SK-N-SH (cell line): ENCODE measurements around the gene LIPH. TPM values are rescaled to one million over a fixed set of nuclear protein-coding genes. Genes with fewer than 3 reads are reported as not detected.

Source experiments
- CTCF ChIA-PET: fragments of 300-600, 350-600 bp; formaldehyde crosslinking; extraction: SDS; loops from one replicate; lab custom pipeline; 2021; lab: Yijun Ruan, JAX
- POLR2A ChIA-PET: fragments of 350-600 bp; sonication (Branson Sonifier 250); formaldehyde crosslinking; extraction: SDS; loops from one replicate; lab custom pipeline; 2020; ENCODE audit warnings: antibody characterized with exemption, inconsistent platforms; lab: Yijun Ruan, JAX
- DNase-seq: peaks from one replicate; pipeline ENCODE4 v3.0.0; 2012
- H2AFZ ChIP-seq: fragments of 200-600 bp; sonication (generic); 2 replicates; pipeline ENCODE4 v1.8.1; 2016; ENCODE audit warnings: antibody characterized with exemption, mild to moderate bottlenecking, low read depth
- H3F3A ChIP-seq: fragments of 200-600 bp; sonication (generic); replicated peaks from 2 replicates; pipeline ENCODE3; 2016; ENCODE audit warnings: antibody characterized with exemption, mild to moderate bottlenecking; ENCODE audit not compliant: insufficient read depth
- H3K27ac ChIP-seq, 2 experiments: fragments of 200-500 bp in 1 of 2; fragments of 200-600 bp in 1 of 2; sonication (Bioruptor generic) in 1 of 2; sonication (generic), shearing (Covaris generic) in 1 of 2; 2 replicates each; pipeline versions ENCODE4 v1.5.1 to v1.6.1; 2014 to 2016; ENCODE audit warnings: low read depth in 2 of 2, inconsistent platforms in 1 of 2, low read length in 1 of 2, mild to moderate bottlenecking in 1 of 2, mixed read lengths in 1 of 2
- H3K27me3 ChIP-seq: fragments of 200-600 bp; sonication (generic), shearing (Covaris generic); 2 replicates; pipeline ENCODE4 v1.6.1; 2016; ENCODE audit warnings: mixed run types; ENCODE audit not compliant: insufficient read depth
- H3K36me3 ChIP-seq, 2 experiments: fragments of 200-500 bp in 1 of 2; fragments of 200-600 bp in 1 of 2; sonication (Bioruptor generic) in 1 of 2; sonication (generic) in 1 of 2; replicated peaks in 1 of 2; 2 replicates each; pipeline versions ENCODE3 to v1.5.1; 2014 to 2016; ENCODE audit warnings: low read length in 1 of 2, mild to moderate bottlenecking in 1 of 2; ENCODE audit not compliant: insufficient read depth in 2 of 2, control insufficient read depth in 1 of 2
- H3K4me1 ChIP-seq, 2 experiments: fragments of 200-500 bp in 1 of 2; fragments of 200-600 bp in 1 of 2; sonication (Bioruptor generic) in 1 of 2; sonication (generic), shearing (Covaris generic) in 1 of 2; 2 replicates each; pipeline versions ENCODE4 v1.5.1 to v1.6.1; 2014 to 2016; ENCODE audit warnings: low read depth in 1 of 2, low read length in 1 of 2, mixed run types in 1 of 2; ENCODE audit not compliant: insufficient read depth in 2 of 2, control insufficient read depth in 1 of 2
- H3K4me2 ChIP-seq: fragments of 200-600 bp; sonication (generic), shearing (Covaris generic); 2 replicates; pipeline ENCODE4 v1.6.1; 2017; ENCODE audit warnings: mixed run types
- H3K4me3 ChIP-seq, 2 experiments: fragments of 200-500 bp in 1 of 2; fragments of 200-600 bp in 1 of 2; sonication (Bioruptor generic) in 1 of 2; sonication (generic), shearing (Covaris generic) in 1 of 2; 2 replicates each; pipeline versions ENCODE4 v1.5.1 to v1.8.1; 2014 to 2016; ENCODE audit warnings: low read depth in 2 of 2, inconsistent platforms in 1 of 2, low read length in 1 of 2, mild to moderate bottlenecking in 1 of 2, mixed read lengths in 1 of 2, moderate library complexity in 1 of 2
- H3K79me2 ChIP-seq: fragments of 200-600 bp; sonication (generic); 2 replicates; pipeline ENCODE4 v1.8.1; 2017; ENCODE audit warnings: mild to moderate bottlenecking; ENCODE audit not compliant: insufficient read depth
- H3K9ac ChIP-seq: fragments of 200-600 bp; sonication (generic); 2 replicates; pipeline ENCODE4 v1.6.1; 2017; ENCODE audit warnings: mixed run types
- H3K9me2 ChIP-seq: fragments of 200-600 bp; sonication (generic); 2 replicates; pipeline ENCODE4 v1.6.1; 2017; ENCODE audit warnings: mixed run types
- H3K9me3 ChIP-seq: fragments of 200-600 bp; sonication (generic); 2 replicates; pipeline ENCODE4 v1.6.1; 2017; ENCODE audit warnings: mixed run types, mild to moderate bottlenecking, moderate library complexity
- H4K20me1 ChIP-seq: fragments of 200-600 bp; sonication (generic); 2 replicates; pipeline ENCODE4 v1.6.1; 2017; ENCODE audit warnings: mild to moderate bottlenecking, mixed run types; ENCODE audit not compliant: insufficient read depth
- CTCF ChIP-seq: fragments of 200-600 bp; sonication (generic); IDR thresholded peaks from 2 replicates; pipeline ENCODE4 v1.6.1; 2017; ENCODE audit warnings: antibody characterized with exemption, mild to moderate bottlenecking, moderate library complexity
- FOXJ3 ChIP-seq: sonication (generic); formaldehyde crosslinking; IDR thresholded peaks from 2 replicates; pipeline ENCODE4 v1.5.1; 2020; ENCODE audit warnings: mild to moderate bottlenecking, missing genetic modification reagents
- NFIC ChIP-seq: IDR thresholded peaks from 2 replicates; pipeline ENCODE4 v1.4.0; 2012; ENCODE audit warnings: borderline replicate concordance
- PBX3 ChIP-seq: IDR thresholded peaks from 2 replicates; pipeline ENCODE4; 2012
- RFX5 ChIP-seq: IDR thresholded peaks from 2 replicates; pipeline ENCODE4 v1.6.1; 2012; ENCODE audit warnings: mild to moderate bottlenecking, improper control_type of control experiment, low read length
- TAF1 ChIP-seq: IDR thresholded peaks from 2 replicates; pipeline ENCODE4 v1.6.1; 2012; ENCODE audit warnings: low read depth, mild to moderate bottlenecking, low read length, moderate library complexity, borderline replicate concordance
- TCF12 ChIP-seq: IDR thresholded peaks from 2 replicates; pipeline ENCODE4 v1.4.0; 2012
- USF1 ChIP-seq: IDR thresholded peaks from 2 replicates; pipeline ENCODE4 v1.4.0; 2012; ENCODE audit warnings: low read depth, borderline replicate concordance
- USF2 ChIP-seq: fragments of 150-350 bp; IDR thresholded peaks from 2 replicates; pipeline ENCODE4 v1.6.1; 2017; ENCODE audit warnings: antibody characterized with exemption, low read length, low read depth, borderline replicate concordance
- YY1 ChIP-seq: IDR thresholded peaks from 2 replicates; pipeline ENCODE4 v1.4.0; 2012; ENCODE audit warnings: low read depth, mild to moderate bottlenecking
- ZBTB33 ChIP-seq: IDR thresholded peaks from 2 replicates; pipeline ENCODE4 v1.4.0; 2012; ENCODE audit warnings: low read depth, borderline replicate concordance
- WGBS: methylation state at CpG from one replicate; pipeline ENCODE4 v1.1.6; 2017; ENCODE audit warnings: low lambda C conversion rate; 5-methylcytosine and 5-hydroxymethylcytosine counted together
- polyA plus RNA-seq, 3 experiments: library from polyadenylated mRNA; depleted of rRNA; stranded (reverse); fragments of >200 nt; gene quantifications; 2 replicates each; pipeline ENCODE4 v1.2.3, GENCODE V29; 2012

The LIPH gene
- polyA plus RNA-seq, 1 of the 3 experiments (the other 2 are of a cell fraction), result not detected

- Histone ChIP-seq H3K27me3 (no peaks in the 10 kb centered on the region), H3K4me1 (peaks cover 5 to 12% of the 10 kb centered on the region in 2 experiments; a peak in 2 of 4 replicates), H3K36me3 (no peaks in the 10 kb centered on the region), H3F3A (no peaks in the 10 kb centered on the region), H3K9ac (no peak overlapping the region), H3K79me2 (peaks cover 17% of the 10 kb centered on the region), H3K27ac (no peak overlapping the region), H2AFZ (no peak overlapping the region), H4K20me1 (no peaks in the 10 kb centered on the region), H3K9me3 (no peaks in the 10 kb centered on the region), H3K9me2 (no peaks in the 10 kb centered on the region), H3K4me2 (no peak overlapping the region), H3K4me3 (no peak overlapping the region)
- CTCF ChIA-PET, result interaction anchor here (0.9 to 4.6 kb wide), 3 partner anchors 7 to 78 kb away, joined by 4 to 36 read pairs (median 6); no protein-coding TSS in a partner anchor
- TF ChIP-seq CTCF (no peak), TAF1 (no peak), FOXJ3 (CRISPR knock-in tag) (no peak), TCF12 (no peak), NFIC (no peak), USF1 (no peak), YY1 (no peak), RFX5 (no peak), PBX3 (no peak), ZBTB33 (no peak), USF2 (no peak)
- WGBS, result 41% methylated on average over 3 of the region's 3 CpGs
- POLR2A ChIA-PET, result no interaction called here
- DNase-seq, result no peak
These were observed 30.5 kb upstream of the LIPH start for GRCh38 chr3:185582871-185583270.
